ENCODE measurements around the gene GNA12. TPM values are rescaled to one million over a fixed set of nuclear protein-coding genes. Genes with fewer than 3 reads are reported as not detected.

Gene GNA12
- total RNA-seq, 4 donors from 2014 or later, result 26.3 to 54.8 (median 36.9) TPM

DNA sequence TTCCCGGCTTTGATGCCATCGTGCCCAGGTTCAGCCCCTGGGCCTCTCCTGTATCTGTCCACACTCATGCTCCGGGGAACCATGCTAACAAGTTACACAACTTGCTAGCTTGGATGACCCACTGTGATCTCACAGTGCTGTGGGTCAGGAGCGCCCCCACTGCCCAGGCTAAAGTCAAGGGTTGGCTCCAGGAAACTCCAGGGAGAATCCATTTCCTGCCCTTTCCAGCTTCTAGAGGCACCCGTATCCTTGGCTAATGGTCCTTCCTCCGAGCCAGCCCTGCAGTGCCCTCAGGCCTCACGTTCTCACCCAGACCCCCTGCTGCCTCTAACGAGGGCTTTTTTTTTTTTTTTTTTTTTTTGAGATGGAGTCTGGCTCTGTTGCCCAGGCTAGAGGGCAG lies 136.6 kb downstream of the GNA12 start:
- no peak for DNase-seq (ENCODE audit: low spot score)
- ATAC-seq (ENCODE audit: low FRiP score), result no peak
- TF ChIP-seq, protein P1, sequence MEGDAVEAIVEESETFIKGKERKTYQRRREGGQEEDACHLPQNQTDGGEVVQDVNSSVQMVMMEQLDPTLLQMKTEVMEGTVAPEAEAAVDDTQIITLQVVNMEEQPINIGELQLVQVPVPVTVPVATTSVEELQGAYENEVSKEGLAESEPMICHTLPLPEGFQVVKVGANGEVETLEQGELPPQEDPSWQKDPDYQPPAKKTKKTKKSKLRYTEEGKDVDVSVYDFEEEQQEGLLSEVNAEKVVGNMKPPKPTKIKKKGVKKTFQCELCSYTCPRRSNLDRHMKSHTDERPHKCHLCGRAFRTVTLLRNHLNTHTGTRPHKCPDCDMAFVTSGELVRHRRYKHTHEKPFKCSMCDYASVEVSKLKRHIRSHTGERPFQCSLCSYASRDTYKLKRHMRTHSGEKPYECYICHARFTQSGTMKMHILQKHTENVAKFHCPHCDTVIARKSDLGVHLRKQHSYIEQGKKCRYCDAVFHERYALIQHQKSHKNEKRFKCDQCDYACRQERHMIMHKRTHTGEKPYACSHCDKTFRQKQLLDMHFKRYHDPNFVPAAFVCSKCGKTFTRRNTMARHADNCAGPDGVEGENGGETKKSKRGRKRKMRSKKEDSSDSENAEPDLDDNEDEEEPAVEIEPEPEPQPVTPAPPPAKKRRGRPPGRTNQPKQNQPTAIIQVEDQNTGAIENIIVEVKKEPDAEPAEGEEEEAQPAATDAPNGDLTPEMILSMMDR (IDR thresholded peaks at IDR 0.05), result no peak

- DNase-seq (ENCODE audit: low spot score) (no peak), ATAC-seq (ENCODE audit: low FRiP score) (no peak)
- TF ChIP-seq, protein P1 (IDR thresholded peaks at IDR 0.05), result no peak
Observed at GRCh38 chr7:2706685-2707126, 137.4 kb downstream of the GNA12 start.

DNA sequence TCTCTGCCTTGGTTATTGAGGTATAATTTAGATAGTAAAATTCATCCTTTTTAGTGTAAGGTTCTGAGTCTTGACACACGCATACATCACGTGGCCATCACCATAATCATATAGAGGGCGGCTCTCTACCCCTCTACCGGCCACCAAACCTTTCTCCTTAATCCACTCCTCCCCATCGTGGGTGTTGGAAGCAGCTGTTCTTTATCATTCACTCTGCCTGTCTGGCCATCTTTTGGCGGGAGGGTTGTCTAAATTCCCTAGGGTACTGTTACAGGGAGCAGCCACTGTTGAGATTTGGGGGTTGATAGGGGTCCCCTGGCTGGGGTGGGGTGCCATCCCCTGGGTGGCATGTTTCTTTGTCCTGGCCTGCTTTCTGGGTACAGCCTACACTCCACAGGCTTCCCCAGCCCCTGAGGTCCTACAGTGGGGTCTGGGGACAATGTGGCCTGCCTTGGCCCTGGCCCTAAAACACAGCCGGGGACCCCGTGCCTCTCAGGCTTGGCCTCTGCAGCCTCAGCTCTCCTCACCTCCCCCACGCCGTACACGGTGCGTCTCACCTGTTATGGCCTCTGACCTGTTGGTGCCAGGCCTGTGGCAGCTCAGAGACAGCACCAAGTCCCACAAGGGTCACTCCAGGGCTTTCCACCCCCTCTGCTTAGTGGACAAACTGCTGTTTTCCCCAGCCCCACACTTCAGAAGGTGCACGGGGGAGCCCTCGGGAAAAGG lies 138.6 kb downstream of the GNA12 start:
- ATAC-seq (ENCODE audit: low FRiP score), result no peak
- TF ChIP-seq, protein P1 (IDR thresholded peaks at IDR 0.05), result no peak

GRCh38 chr7:2702594-2702957 lies 141.5 kb downstream of the GNA12 start:
- no peak for DNase-seq (ENCODE audit: low spot score)
- TF ChIP-seq, protein P1 (IDR thresholded peaks at IDR 0.05), result no peak
- ATAC-seq (ENCODE audit: low FRiP score), result no peak

More for the DNA sequence above, 138.6 kb downstream of the GNA12 start:
- no peak for DNase-seq (ENCODE audit: low spot score)

DNA sequence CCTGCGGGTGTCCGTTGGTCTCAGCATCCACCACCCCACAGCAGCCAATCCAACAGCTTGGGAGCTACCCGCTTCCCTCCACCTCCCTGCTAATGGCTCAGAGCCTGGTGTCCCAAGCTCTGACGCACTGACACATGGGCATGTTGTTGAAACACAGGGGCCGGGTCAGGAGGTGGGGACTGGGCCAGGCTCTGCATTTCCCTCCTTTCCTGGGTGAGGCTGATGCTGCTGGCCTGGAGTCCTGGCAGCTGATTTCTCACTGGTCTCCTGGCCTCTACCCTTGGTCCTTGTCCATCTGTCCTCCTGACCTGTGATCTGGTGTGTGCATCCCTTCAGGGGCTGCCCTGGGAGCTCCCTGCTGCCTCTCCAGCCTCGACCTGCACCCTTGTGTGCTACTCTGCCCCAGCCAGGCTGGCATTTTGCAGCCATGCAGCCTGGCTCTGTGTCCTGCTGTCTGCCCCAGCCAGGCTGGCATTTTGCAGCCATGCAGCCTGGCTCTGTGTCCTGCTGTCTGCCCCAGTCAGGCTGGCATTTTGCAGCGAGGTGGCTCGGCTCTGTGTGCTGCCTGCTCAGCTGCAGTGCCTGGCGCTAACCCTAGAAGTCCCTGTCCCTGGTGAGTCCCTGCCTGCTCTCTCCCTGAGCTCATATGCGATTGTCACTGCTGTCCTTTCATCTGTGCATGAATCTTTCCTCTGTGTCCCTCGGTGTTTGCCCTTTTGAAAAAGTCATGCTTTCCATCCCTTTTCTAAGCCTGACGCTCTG lies 142.1 kb downstream of the GNA12 start:
- DNase-seq (ENCODE audit: low spot score) (no peak), ATAC-seq (ENCODE audit: low FRiP score) (peak; percentile 41)
- TF ChIP-seq, protein P1 (IDR thresholded peaks at IDR 0.05), result no peak

DNA sequence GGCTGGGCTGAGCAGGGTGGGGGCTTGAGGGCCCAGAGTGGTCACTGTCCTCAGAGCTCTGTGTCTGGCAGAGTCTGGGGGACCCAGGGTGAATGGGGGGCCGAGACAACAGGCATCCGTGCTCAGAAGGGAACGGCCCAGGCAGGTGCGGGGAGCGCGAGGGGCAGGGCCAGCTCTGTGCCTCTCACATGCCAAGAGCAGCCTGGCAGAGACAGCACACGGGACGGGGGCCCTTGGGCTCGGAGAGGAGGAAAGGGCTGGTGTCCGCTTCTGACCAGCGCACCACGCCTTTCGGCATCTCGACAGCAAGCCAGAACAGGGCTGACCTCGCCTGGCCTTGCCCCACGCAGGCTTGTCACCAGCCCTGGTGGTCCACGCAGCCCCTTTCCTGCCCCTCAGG lies 142.7 kb downstream of the GNA12 start:
- DNase-seq (ENCODE audit: low spot score) (no peak), ATAC-seq (ENCODE audit: low FRiP score) (no peak)

More for the DNA sequence above, 142.7 kb downstream of the GNA12 start:
- TF ChIP-seq, protein P1 (IDR thresholded peaks at IDR 0.05), result no peak
